ENCODE data around the gene DERL2.

DNA sequence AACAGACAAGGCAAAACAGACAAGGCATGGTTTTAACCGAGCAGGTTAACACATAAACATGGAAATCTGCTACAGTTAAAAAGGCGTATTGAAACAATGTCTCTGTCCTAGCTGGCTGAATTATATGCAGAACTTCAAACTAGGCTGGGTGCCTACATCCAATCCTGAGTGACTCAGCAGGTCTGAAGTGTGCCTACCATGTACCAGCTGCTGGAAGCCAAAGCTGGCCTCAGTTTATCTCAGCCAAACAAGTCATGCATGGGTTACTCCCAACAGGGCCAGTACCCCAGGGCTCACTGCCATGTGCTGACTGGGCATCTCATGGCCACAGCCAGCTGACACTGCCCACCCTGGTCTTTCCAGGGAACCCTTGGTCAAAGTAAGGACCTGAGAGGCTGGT is 51.0 kb downstream of the DERL2 start:
- TF ChIP-seq, protein P1, sequence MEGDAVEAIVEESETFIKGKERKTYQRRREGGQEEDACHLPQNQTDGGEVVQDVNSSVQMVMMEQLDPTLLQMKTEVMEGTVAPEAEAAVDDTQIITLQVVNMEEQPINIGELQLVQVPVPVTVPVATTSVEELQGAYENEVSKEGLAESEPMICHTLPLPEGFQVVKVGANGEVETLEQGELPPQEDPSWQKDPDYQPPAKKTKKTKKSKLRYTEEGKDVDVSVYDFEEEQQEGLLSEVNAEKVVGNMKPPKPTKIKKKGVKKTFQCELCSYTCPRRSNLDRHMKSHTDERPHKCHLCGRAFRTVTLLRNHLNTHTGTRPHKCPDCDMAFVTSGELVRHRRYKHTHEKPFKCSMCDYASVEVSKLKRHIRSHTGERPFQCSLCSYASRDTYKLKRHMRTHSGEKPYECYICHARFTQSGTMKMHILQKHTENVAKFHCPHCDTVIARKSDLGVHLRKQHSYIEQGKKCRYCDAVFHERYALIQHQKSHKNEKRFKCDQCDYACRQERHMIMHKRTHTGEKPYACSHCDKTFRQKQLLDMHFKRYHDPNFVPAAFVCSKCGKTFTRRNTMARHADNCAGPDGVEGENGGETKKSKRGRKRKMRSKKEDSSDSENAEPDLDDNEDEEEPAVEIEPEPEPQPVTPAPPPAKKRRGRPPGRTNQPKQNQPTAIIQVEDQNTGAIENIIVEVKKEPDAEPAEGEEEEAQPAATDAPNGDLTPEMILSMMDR (IDR thresholded peaks at IDR 0.05; ENCODE audit: poor library complexity, severe bottlenecking), result no peak
- no peak for TF ChIP-seq EP300 (conservative IDR thresholded peaks at IDR 0.05; ENCODE audit: poor library complexity, severe bottlenecking)
- no peak for TF ChIP-seq EZH2 (IDR thresholded peaks at IDR 0.05; ENCODE audit: borderline replicate concordance, insufficient read depth, low read length, poor library complexity, severe bottlenecking)
- no peak for TF ChIP-seq MXI1 (conservative IDR thresholded peaks at IDR 0.05; ENCODE audit: poor library complexity, severe bottlenecking)
- TF ChIP-seq POLR2AphosphoS5 (IDR thresholded peaks at IDR 0.05), result no peak
